Activated T-helper 2 cell treated with anti-CD3 and anti-CD28 coated beads, Interferon-gamma antibody, Interleukin-2, Interleukin-4, amounts not matched to agents 10 μg/mL and 5 μg/mL and 100 μg/mL, durations not matched to agents 14 hours and 24 hours and 36 hours (primary cell): Measurements from ENCODE around the gene IRF7. TPM values are rescaled to one million over a fixed set of nuclear protein-coding genes. Genes with fewer than 3 reads are reported as not detected.
A peak's percentile ranks its signal among the peaks of the same experiment; 100 is the strongest.

ENCODE experiments used
- DNase-seq: peaks from one replicate; pipeline ENCODE4 v3.0.0; 2021; ENCODE audit warnings: low spot score
- H3K27ac Mint-ChIP-seq: one replicate; pipeline ENCODE4 v1.8.0; 2021; ENCODE audit warnings: mixed read lengths
- H3K27me3 Mint-ChIP-seq: one replicate; pipeline ENCODE4 v1.8.0; 2021; ENCODE audit warnings: low read depth, mixed read lengths
- H3K36me3 Mint-ChIP-seq: one replicate; pipeline ENCODE4 v1.8.0; 2021; ENCODE audit warnings: low read depth, mixed read lengths
- H3K4me1 Mint-ChIP-seq: one replicate; pipeline ENCODE4 v1.8.0; 2021; ENCODE audit warnings: low read depth, mixed read lengths
- H3K4me3 Mint-ChIP-seq: one replicate; pipeline ENCODE4 v1.8.0; 2021; ENCODE audit warnings: low read depth, mild to moderate bottlenecking, moderate library complexity, mixed read lengths
- H3K9me3 Mint-ChIP-seq: one replicate; pipeline ENCODE4 v1.8.0; 2021; ENCODE audit warnings: mixed read lengths
- intact Hi-C: fragments of 100-400 bp; cut with micrococcal nuclease; formaldehyde crosslinking; loops from one replicate; pipeline ENCODE4 v1.15.1; 2023
- total RNA-seq: library from RNA; stranded (reverse); gene quantifications from 2 replicates; pipeline ENCODE4 v1.2.3, GENCODE V29; 2022

The IRF7 gene
- total RNA-seq, 1 donor from 2014 or later, result 26.8 TPM

DNA sequence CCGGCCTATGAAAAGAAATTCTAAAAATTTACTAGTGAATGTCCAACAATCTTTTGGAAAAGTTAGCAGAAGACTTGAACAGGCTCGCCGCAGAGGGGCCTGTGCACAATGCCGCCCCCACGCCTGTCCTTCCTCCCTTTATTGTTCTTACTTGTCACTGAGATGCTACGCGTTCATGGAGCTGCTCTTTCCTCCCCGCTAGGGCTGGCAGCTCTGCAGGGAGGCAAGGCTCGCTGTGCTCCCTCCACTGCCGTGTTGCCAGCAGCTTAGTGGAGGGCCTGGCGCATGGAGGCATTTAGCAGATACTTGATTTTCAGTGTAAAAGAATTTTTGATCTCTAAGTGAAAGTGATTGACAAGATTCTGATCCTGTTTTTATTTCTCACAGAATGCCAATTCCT lies 24.8 kb downstream of the IRF7 start:
- Mint-ChIP-seq H3K36me3 (peaks cover 71% of the 10 kb centered on the region), H3K27me3 (no peaks in the 10 kb centered on the region), H3K4me1 (peaks cover 16% of the 10 kb centered on the region), H3K27ac (no peak overlapping the region), H3K9me3 (no peaks in the 10 kb centered on the region), H3K4me3 (no peak overlapping the region)
- DNase-seq, result no peak
- intact Hi-C loops, result no loop called here

DNA sequence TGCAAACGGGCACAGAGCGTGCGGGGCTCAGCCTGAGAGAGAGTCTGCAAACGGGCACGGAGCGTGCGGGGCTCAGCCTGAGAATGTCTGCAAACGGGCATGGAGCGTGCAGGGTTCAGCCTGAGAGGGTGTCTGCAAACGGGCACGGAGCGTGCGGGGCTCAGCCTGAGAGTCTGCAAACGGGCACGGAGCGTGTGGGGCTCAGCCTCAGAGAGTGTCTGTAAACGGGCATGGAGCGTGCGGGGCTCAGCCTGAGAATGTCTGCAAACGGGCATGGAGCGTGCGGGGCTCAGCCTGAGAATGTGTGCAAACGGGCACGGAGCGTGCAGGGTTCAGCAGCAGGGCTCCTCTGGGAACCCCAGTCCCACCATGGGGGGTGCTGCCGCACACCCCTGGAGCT lies 26.0 kb downstream of the IRF7 start:
- Mint-ChIP-seq H3K27me3 (no peaks in the 10 kb centered on the region), H3K4me3 (no peak overlapping the region), H3K4me1 (peaks cover 16% of the 10 kb centered on the region), H3K9me3 (no peaks in the 10 kb centered on the region), H3K36me3 (peaks cover 64% of the 10 kb centered on the region), H3K27ac (no peak overlapping the region)
- intact Hi-C loops, result no loop called here
- no peak for DNase-seq

DNA sequence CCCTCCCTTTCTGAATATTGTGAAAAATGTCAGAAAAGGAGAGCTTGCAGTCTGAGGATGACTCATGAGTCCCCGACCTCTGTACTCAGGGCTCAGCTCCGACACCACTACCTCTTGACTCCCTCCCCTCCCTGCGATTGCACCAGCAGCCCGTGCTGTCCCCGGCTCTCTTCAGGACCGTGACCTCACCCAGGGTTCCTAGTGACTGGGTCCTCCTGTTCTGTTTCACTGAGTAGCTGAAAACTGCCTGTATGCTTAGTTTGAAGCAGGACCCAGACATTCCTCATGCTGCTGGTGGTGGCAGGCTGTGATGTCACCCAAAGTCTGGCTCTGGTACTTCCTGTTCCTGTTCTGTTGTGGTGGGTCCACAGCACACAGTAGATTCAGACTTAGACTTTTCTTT lies 27.8 kb downstream of the IRF7 start:
- Mint-ChIP-seq H3K27me3 (no peaks in the 10 kb centered on the region), H3K9me3 (no peaks in the 10 kb centered on the region), H3K4me3 (peak overlapping the region; percentile 60), H3K27ac (peak overlapping the region; percentile 93), H3K4me1 (peaks cover 16% of the 10 kb centered on the region), H3K36me3 (peaks cover 56% of the 10 kb centered on the region)
- peak; percentile 60 for DNase-seq
- intact Hi-C loops, result no loop called here

DNA sequence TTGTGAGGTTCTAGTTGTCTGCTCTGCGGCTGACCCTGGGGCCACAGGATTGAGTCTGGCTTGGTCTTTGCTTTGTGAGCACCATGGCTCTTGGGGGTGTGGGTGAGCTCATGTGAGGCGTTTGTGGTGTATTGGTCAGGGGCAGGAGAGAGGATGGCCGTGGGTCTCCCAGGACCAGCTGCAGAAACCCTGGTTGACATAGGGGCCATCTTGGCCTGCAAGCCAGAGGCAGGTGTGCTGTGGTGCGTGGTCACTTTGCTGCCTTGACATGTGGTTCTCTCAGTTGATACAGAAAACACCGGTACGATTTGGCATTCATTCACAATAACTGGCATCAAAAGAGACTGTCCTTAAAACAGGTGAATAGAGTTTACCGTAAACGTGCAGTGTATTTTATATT lies 28.2 kb downstream of the IRF7 start:
- H3K36me3 Mint-ChIP-seq, result peaks cover 53% of the 10 kb centered on the region
- no peaks in the 10 kb centered on the region for H3K27me3 Mint-ChIP-seq
- peak overlapping the region; percentile 93 for H3K27ac Mint-ChIP-seq
- H3K4me3 Mint-ChIP-seq, result peak overlapping the region; percentile 21
- no peak for DNase-seq
- no peaks in the 10 kb centered on the region for H3K9me3 Mint-ChIP-seq
- peaks cover 16% of the 10 kb centered on the region for H3K4me1 Mint-ChIP-seq
- intact Hi-C loops, result no loop called here

DNA sequence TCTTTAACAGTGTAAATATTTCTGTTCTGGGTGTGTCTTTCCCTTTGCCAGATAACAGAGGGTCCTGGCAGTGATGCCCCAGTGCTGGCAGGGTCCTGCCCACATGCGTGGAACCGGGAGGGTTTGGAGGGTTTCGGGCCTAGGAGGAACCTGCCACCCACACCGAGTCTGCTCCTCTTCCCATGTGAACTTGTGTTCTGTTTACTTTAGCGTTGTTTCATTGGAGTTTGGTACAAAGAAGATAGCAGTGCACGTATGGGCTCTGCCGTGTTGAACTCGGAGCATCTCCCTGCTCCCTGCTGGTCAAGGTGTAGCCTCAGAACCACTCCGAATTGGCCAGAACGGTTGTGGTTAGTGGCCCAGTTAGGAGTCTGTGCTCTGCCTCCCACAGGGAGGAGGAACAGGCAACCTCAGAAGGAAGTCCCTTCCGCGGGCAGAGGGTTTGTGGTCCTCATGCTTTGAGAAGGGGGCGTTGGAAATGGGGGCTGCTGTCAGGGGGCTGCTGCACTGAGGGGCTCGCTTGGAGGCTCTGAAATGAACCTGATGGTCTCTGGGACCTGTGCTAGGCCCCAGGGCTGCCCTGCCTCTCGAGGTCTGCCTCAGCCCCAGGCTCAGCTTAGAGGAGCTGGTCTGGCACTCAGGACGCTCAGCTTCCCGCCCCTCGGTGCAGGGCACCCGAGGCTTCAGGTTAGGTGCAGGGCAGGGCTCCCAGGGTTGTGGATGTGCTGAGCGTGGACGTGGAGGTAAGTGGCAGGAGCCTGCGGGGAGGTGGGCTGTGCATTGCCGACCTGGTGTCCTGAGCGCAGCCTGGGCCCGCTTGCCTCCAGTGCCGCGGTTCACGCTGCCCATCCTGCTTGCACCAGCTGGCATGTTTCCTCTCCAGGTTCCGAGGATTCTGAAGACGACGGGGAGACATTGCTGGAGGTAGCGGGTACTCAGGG lies 29.1 kb downstream of the IRF7 start:
- Mint-ChIP-seq H3K4me1 (peaks cover 16% of the 10 kb centered on the region), H3K36me3 (peaks cover 54% of the 10 kb centered on the region), H3K4me3 (no peak overlapping the region), H3K27me3 (no peaks in the 10 kb centered on the region), H3K27ac (peak overlapping the region; percentile 93), H3K9me3 (no peaks in the 10 kb centered on the region)
- intact Hi-C loops, result no loop called here
- no peak for DNase-seq

DNA sequence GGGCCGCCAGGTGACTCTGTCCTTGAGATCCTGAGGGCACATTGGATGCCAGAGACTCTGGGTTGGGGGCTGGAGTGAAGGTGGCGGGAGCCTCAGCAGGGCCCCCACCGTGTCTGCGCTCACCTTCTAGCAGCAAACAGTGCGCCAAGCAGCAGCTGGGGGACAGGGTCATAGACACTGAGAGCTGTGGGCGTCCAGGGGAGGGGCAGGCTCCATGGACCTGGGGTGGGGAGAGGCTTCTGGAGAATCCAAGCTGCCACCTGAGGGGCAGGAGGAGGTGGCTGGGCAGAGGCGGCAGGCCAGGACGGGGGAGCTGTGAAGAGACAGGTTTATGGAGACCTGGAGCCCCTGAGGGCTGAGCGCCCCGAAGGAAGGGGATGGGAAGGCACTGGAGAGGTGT lies 31.5 kb downstream of the IRF7 start:
- DNase-seq, result no peak

DNA sequence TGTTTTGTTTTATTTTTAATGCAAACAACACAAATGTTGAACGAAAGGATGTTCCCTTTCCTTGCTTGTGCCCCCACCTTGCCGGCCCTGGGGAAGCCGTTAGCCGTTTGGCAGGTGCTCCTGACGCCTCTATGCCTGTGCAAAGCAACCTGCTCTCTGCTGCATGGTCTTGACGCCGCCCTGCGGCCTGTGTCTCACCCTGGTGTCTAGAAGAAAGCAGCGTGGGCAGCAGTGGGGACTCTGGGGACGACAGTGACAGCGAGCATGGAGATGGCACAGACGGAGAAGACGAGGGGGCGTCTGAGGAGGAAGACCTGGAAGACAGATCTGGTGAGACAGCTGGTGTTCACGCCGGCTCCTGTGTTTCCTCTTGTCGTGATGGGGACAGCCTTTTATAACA lies 34.0 kb downstream of the IRF7 start:
- no peaks in the 10 kb centered on the region for H3K9me3 Mint-ChIP-seq
- H3K27ac Mint-ChIP-seq, result no peak overlapping the region
- intact Hi-C loops, result no loop called here
- no peaks in the 10 kb centered on the region for H3K27me3 Mint-ChIP-seq
- no peak for DNase-seq
- peaks cover 23% of the 10 kb centered on the region for H3K4me1 Mint-ChIP-seq
- no peak overlapping the region for H3K4me3 Mint-ChIP-seq
- H3K36me3 Mint-ChIP-seq, result peaks cover 30% of the 10 kb centered on the region

More for the DNA sequence above, 31.5 kb downstream of the IRF7 start:
- Mint-ChIP-seq H3K9me3 (no peaks in the 10 kb centered on the region), H3K4me1 (peaks cover 24% of the 10 kb centered on the region), H3K36me3 (peaks cover 42% of the 10 kb centered on the region), H3K27me3 (no peaks in the 10 kb centered on the region), H3K27ac (no peak overlapping the region), H3K4me3 (no peak overlapping the region)
- intact Hi-C loops, result no loop called here

DNA sequence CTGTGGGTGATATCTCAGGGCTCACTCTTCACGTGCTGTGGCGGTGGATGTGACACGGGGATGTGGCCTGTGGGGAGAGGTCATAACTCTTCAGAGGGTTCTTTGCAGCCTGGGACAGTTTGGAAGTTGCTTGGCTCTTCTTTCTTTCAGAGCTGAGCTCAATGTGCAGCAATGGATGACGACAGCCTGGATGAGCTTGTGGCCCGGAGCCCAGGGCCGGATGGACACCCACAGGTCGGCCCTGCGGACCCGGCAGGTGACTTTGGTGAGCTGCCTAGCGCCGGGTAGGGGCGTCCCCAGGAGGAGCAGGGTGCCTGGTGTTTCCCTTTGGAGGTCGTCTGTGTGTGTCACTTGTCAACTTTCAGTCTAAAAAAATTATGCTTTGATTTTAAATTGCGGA lies 34.4 kb downstream of the IRF7 start:
- intact Hi-C loops, result no loop called here
- H3K27ac Mint-ChIP-seq, result no peak overlapping the region
- H3K4me1 Mint-ChIP-seq, result peaks cover 21% of the 10 kb centered on the region
- no peak for DNase-seq
- peaks cover 30% of the 10 kb centered on the region for H3K36me3 Mint-ChIP-seq
- peak overlapping the region; percentile 3 for H3K4me3 Mint-ChIP-seq
- H3K27me3 Mint-ChIP-seq, result no peaks in the 10 kb centered on the region
- H3K9me3 Mint-ChIP-seq, result no peaks in the 10 kb centered on the region

DNA sequence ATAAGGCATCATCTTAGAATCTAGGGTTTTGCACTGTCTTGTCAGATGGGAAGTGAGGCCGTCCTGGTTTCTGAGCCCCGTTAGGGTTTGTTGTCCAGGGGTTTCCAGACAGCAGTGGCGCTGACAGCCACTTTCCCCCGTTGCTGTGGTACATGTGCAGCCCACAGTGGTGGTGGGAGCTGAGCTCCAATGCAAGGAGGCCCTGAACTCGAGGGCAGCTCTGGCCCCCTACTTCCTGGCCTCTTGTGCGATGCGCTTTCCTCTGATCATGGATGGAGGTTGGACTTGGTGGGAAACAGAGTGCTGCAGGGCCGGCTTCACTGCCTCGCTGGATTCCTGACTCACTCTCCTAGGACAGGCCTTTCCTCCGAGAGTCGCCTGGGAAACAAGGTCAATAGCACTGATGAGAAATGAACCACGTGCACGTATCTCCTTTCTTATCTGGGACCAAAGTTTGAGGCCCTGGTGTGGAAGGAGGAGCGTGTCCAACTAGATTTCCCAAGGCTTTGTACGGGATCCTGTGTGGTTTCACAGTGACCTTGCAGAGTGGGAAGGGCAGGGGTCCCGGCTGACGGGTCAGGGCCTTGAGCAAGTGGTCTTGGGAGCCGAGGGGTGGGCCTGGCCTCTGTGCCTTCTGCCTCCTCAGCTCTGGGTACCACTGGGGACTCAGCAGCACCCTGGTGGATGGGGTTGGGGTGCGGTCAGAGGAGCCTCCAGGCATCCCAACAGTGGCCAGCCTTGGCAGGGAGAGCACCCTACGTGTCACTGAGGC lies 35.7 kb downstream of the IRF7 start:
- Mint-ChIP-seq H3K9me3 (no peaks in the 10 kb centered on the region), H3K4me3 (no peak overlapping the region), H3K27ac (no peak overlapping the region), H3K36me3 (peaks cover 25% of the 10 kb centered on the region), H3K27me3 (peaks cover 2% of the 10 kb centered on the region), H3K4me1 (peaks cover 20% of the 10 kb centered on the region)
- no peak for DNase-seq
- intact Hi-C loops, result loop anchor here (5.0 kb wide), 1 partner anchor 32 kb away; no protein-coding TSS in a partner anchor

DNA sequence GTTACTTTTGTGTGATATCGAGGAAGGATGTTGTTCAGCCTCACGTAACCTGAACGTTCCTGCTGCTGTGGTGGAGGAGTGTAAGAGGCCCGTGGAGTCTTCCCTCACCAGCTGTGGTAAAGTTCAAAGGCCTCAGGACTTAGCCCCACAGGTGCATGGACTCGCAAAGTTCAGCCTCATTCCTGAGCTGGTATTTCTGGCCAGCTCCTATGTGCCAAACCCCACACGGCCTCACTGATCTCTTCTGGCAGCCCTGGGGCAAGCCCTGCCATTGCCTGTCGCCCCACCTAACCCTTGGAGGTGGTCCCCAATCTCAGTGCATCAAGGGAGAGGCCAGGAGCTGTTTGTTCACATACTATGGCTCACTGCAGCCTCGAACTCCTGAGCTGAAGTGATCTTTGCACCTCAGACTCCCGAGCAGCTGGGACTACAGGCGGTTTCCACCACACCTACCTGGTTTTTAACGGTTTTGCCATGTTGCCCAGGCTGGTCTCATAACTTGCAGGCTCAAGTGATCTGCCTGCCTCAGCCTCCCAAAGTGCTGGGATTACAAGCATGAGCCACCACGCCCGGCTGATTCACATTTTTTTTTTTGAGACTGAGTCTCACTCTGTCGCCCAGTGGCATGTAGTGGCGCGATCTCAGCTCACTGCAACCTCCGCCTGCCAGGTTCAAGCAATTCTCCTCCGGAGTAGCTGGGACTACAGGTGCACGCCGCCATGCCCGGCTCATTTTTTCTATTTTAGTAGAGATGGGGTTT lies 37.3 kb downstream of the IRF7 start:
- intact Hi-C loops, result loop anchor here (5.0 kb wide), 1 partner anchor 34 kb away; no protein-coding TSS in a partner anchor
- Mint-ChIP-seq H3K4me3 (peak overlapping the region; percentile 93), H3K27ac (no peak overlapping the region), H3K4me1 (peaks cover 30% of the 10 kb centered on the region), H3K9me3 (no peaks in the 10 kb centered on the region), H3K36me3 (peaks cover 18% of the 10 kb centered on the region), H3K27me3 (peaks cover 5% of the 10 kb centered on the region)
- no peak for DNase-seq

DNA sequence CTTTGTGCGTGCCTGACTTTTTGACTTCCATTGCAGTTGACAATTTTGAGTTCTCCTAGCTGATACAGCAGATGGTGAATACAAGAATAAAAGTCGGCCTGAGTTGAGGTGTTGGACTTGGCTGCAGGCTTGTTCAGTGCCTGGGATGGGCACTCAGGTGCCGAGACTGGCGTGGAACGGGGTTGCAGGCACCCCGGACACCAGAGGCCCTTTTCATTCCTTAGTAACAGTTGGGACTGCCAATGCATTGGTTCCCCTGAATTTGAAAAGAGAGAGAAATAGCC lies 38.2 kb downstream of the IRF7 start:
- DNase-seq, result no peak
- Mint-ChIP-seq H3K27ac (peak overlapping the region; percentile 87), H3K27me3 (peaks cover 5% of the 10 kb centered on the region), H3K9me3 (no peaks in the 10 kb centered on the region), H3K4me3 (peak overlapping the region; percentile 93), H3K36me3 (peaks cover 18% of the 10 kb centered on the region), H3K4me1 (peaks cover 31% of the 10 kb centered on the region)
- intact Hi-C loops, result loop anchor here (5.0 kb wide), 1 partner anchor 35 kb away; no protein-coding TSS in a partner anchor

DNA sequence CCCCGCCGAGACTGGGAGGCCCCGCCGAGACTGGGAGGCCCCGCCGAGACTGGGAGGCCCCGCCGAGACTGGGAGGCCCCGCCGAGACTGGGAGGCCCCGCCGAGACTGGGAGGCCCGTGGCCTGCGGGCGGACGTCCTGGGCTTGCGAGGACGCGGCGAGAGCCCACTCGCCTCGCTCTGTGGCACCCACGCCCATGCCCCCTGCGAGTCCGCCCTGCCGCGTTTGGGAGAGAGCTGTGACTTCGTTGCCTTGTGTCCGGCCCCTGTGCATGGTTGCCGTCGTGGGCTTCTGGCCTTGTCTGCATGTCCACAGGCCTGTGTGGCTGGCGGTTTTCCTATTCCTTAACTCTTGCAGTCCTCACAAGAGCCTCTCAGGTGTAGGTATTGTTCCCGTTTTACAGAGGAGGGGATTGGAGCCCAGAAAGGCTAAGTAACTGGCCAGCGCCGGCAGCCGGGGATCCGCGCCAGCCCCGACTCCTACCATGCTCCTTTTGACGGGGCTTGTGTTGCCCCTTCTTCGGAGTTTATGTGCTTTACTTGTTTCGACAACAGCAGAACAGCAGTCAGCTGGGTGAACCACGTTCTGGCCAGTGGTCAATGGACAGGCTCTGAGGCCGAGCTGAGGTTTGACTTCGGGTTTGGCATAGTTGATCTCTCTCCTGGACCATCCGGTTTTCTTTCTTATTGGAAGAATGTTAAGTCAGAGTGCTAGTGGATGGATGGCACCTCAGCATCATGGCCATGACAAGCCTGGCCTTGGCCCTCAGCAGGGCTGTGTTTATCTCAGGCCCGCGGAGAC lies 38.7 kb downstream of the IRF7 start:
- no peak for DNase-seq
- Mint-ChIP-seq H3K9me3 (no peaks in the 10 kb centered on the region), H3K36me3 (peaks cover 16% of the 10 kb centered on the region), H3K4me3 (peak overlapping the region; percentile 93), H3K27ac (peak overlapping the region; percentile 87), H3K27me3 (peaks cover 5% of the 10 kb centered on the region), H3K4me1 (peaks cover 31% of the 10 kb centered on the region)
- intact Hi-C loops, result loop anchor here (1.0 to 5.0 kb wide), 3 partner anchors 9 to 70 kb away; partner anchors contain the start of gene RNH1
